Keratinocyte (primary cell): ENCODE measurements around the gene MIDN. TPM values are rescaled to one million over a fixed set of nuclear protein-coding genes. Genes with fewer than 3 reads are reported as not detected.

ENCODE experiments used
- DNase-seq: peaks from one replicate; pipeline ENCODE4 v3.0.0-alpha.2; 2011; ENCODE audit warnings: low read depth, missing footprints, low spot score
- FAIRE-seq: peaks from 2 replicates; lab custom pipeline; 2011; peaks lifted over from hg19 to GRCh38; lab: Jason Lieb, UNC
- H2AFZ ChIP-seq: 2 replicates; pipeline ENCODE4 v1.6.0; 2012; ENCODE audit warnings: low read length, control low read depth, inconsistent platforms; ENCODE audit not compliant: control insufficient read depth
- H3K27ac ChIP-seq: 2 replicates; pipeline ENCODE4 v1.5.1; 2011; ENCODE audit warnings: low read length; ENCODE audit not compliant: control insufficient read depth, insufficient read depth
- H3K27me3 ChIP-seq: 3 replicates; pipeline ENCODE4 v1.6.0; 2011; ENCODE audit warnings: low read length; ENCODE audit not compliant: control insufficient read depth, insufficient read depth; ENCODE audit errors: extremely low read depth
- H3K36me3 ChIP-seq, 2 experiments: 2 replicates in 1 of 2; 3 replicates in 1 of 2; pipeline ENCODE4 v1.5.1; 2011; ENCODE audit warnings: low read length in 2 of 2, mild to moderate bottlenecking in 1 of 2; ENCODE audit not compliant: control insufficient read depth in 2 of 2, insufficient read depth in 2 of 2; ENCODE audit errors: extremely low read depth in 1 of 2
- H3K4me1 ChIP-seq: 3 replicates; pipeline ENCODE4 v1.5.1; 2011; ENCODE audit warnings: low read length; ENCODE audit not compliant: control insufficient read depth, insufficient read depth; ENCODE audit errors: extremely low read depth
- H3K4me2 ChIP-seq: 3 replicates; pipeline ENCODE4 v1.6.0; 2011; ENCODE audit warnings: low read depth, low read length; ENCODE audit not compliant: control insufficient read depth, insufficient read depth; ENCODE audit errors: extremely low read depth
- H3K4me3 ChIP-seq, 3 experiments: fragments of 200-600 bp in 1 of 3; sonication (generic) in 1 of 3; 2 replicates in 2 of 3; 3 replicates in 1 of 3; pipeline ENCODE4 v1.5.1; 2011 to 2016; ENCODE audit warnings: low read length in 3 of 3, mild to moderate bottlenecking in 3 of 3, control low read depth in 2 of 3, inconsistent platforms in 1 of 3, low read depth in 1 of 3, mixed read lengths in 1 of 3, mixed run types in 1 of 3, moderate library complexity in 1 of 3; ENCODE audit not compliant: control insufficient read depth in 2 of 3, insufficient read depth in 2 of 3; ENCODE audit errors: extremely low read depth in 1 of 3
- H3K79me2 ChIP-seq: 2 replicates; pipeline ENCODE4 v1.6.0; 2012; ENCODE audit warnings: low read length; ENCODE audit not compliant: control insufficient read depth, insufficient read depth
- H3K9ac ChIP-seq: 3 replicates; pipeline ENCODE4 v1.6.0; 2011; ENCODE audit warnings: low read length; ENCODE audit not compliant: control insufficient read depth, insufficient read depth; ENCODE audit errors: extremely low read depth
- H3K9me1 ChIP-seq: 3 replicates; pipeline ENCODE4 v1.6.0; 2011; ENCODE audit warnings: low read length; ENCODE audit not compliant: control insufficient read depth, insufficient read depth; ENCODE audit errors: extremely low read depth
- H3K9me3 ChIP-seq: 2 replicates; pipeline ENCODE4 v1.5.1; 2012; ENCODE audit warnings: low read depth, low read length; ENCODE audit not compliant: control insufficient read depth
- H4K20me1 ChIP-seq: 3 replicates; pipeline ENCODE4 v1.6.0; 2011; ENCODE audit warnings: low read length; ENCODE audit not compliant: control insufficient read depth, insufficient read depth; ENCODE audit errors: extremely low read depth
- EZH2 ChIP-seq: IDR thresholded peaks from one replicate; pipeline ENCODE4 v1.6.1; 2012; ENCODE audit warnings: inconsistent platforms, mild to moderate bottlenecking, low read length, moderate library complexity
- dilution Hi-C: fragments of 300-500 bp; cut with MboI; formaldehyde crosslinking; loops from one replicate; pipeline ENCODE4 v1.7.0; 2020; ENCODE audit warnings: low sequenced_read_pairs; ENCODE audit not compliant: extremely low pct_ligation_motif_present
- polyA plus RNA-seq, 5 experiments: library from polyadenylated mRNA; depleted of rRNA in 3 of 5; stranded (reverse) in 3 of 5; stranded (forward) in 1 of 5; unstranded in 1 of 5; fragments of >200 nt; gene quantifications; 1 replicate in 1 of 5; 2 replicates in 3 of 5; 3 replicates in 1 of 5; pipeline versions ENCODE4 v1.2.1 to v1.2.3, GENCODE V29; 2011 to 2012; ENCODE audit warnings: missing spikeins in 2 of 5, low read depth in 1 of 5, low replicate concordance in 1 of 5
- TF ChIP-seq, protein P1 (sequence below), 3 experiments: IDR thresholded peaks in 1 of 3; conservative IDR thresholded peaks in 1 of 3; optimal IDR thresholded peaks in 1 of 3; 2 replicates in 2 of 3; 3 replicates in 1 of 3; pipeline versions ENCODE3 to v1.5.1; 2011; ENCODE audit warnings: low read length in 3 of 3, mild to moderate bottlenecking in 3 of 3, moderate library complexity in 2 of 3, control low read depth in 1 of 3, inconsistent platforms in 1 of 3; ENCODE audit not compliant: insufficient read depth in 2 of 3; ENCODE audit errors: extremely low read depth in 1 of 3

The MIDN gene
- polyA plus RNA-seq, 1 donor (not counting 4 experiments of a cell fraction or from before 2014, with no cell fraction given), result 4.7 TPM

DNA sequence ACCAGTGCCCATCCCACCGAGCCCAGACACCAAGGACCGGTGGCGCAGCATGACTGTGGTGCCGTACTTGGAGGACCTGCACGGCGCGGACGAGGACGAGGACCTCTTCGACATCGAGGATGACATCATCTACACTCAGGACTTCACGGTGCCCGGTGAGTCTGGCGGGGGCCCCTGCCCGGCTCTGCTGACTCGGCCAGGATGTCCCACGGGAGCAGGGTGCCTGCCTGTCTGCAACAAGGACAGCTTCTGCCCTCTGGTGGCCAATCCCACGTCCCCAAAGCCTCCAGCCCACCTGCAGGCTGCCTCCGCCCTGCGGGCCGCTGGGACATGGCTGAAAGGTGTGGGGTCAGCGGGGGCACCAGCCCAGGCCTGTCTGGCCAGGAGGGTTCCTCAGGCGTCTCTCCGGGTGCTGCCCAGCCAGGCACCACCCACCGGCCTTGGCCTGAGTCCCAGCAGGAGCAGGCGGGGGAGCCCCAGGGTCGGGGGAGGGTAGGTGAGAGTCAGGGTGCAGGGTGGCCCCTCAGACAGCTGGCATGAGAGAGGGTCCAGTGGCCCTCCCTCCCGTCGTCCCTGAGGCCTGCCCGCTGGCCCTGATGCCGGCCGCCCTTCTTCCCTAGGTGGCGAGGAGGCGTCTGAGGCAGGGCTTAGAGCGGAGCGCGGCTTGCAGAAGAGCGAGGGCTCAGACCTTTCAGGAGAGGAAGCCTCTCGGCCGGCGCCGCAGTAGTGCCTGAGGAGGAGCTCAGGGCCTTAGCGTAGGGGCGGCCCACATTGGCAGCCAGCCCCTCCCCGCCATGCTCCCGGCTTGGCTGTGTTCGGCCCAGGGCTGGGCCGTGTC lies 25.1 kb upstream of the MIDN start:
- H3K4me1 ChIP-seq, result no peaks in the 10 kb centered on the region
- no peak overlapping the region for H3K9ac ChIP-seq
- H3K4me3 ChIP-seq, result no peak overlapping the region
- no peak for TF ChIP-seq EZH2
- TF ChIP-seq, protein P1, sequence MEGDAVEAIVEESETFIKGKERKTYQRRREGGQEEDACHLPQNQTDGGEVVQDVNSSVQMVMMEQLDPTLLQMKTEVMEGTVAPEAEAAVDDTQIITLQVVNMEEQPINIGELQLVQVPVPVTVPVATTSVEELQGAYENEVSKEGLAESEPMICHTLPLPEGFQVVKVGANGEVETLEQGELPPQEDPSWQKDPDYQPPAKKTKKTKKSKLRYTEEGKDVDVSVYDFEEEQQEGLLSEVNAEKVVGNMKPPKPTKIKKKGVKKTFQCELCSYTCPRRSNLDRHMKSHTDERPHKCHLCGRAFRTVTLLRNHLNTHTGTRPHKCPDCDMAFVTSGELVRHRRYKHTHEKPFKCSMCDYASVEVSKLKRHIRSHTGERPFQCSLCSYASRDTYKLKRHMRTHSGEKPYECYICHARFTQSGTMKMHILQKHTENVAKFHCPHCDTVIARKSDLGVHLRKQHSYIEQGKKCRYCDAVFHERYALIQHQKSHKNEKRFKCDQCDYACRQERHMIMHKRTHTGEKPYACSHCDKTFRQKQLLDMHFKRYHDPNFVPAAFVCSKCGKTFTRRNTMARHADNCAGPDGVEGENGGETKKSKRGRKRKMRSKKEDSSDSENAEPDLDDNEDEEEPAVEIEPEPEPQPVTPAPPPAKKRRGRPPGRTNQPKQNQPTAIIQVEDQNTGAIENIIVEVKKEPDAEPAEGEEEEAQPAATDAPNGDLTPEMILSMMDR (optimal IDR thresholded peaks at IDR 0.05 in 1 of 3, IDR thresholded peaks at IDR 0.05 in 1 of 3, conservative IDR thresholded peaks at IDR 0.05 in 1 of 3; ENCODE audit: extremely low read depth in 1 of 3, insufficient read depth in 2 of 3, low read length in 3 of 3), result peak; percentile 46 to 77 (median 53)
- peaks cover 15% of the 10 kb centered on the region for H3K79me2 ChIP-seq
- H3K27me3 ChIP-seq, result no peaks in the 10 kb centered on the region
- H2AFZ ChIP-seq, result no peak overlapping the region
- no peaks in the 10 kb centered on the region for H3K9me3 ChIP-seq
- no peak overlapping the region for H3K4me2 ChIP-seq
- FAIRE-seq (no peak), DNase-seq (no peak)
- dilution Hi-C loops, result no loop called here
- peaks cover 22 to 27% of the 10 kb centered on the region in 2 experiments for H3K36me3 ChIP-seq
- H4K20me1 ChIP-seq, result peaks cover 3% of the 10 kb centered on the region
- no peaks in the 10 kb centered on the region for H3K9me1 ChIP-seq
- H3K27ac ChIP-seq, result no peak overlapping the region

DNA sequence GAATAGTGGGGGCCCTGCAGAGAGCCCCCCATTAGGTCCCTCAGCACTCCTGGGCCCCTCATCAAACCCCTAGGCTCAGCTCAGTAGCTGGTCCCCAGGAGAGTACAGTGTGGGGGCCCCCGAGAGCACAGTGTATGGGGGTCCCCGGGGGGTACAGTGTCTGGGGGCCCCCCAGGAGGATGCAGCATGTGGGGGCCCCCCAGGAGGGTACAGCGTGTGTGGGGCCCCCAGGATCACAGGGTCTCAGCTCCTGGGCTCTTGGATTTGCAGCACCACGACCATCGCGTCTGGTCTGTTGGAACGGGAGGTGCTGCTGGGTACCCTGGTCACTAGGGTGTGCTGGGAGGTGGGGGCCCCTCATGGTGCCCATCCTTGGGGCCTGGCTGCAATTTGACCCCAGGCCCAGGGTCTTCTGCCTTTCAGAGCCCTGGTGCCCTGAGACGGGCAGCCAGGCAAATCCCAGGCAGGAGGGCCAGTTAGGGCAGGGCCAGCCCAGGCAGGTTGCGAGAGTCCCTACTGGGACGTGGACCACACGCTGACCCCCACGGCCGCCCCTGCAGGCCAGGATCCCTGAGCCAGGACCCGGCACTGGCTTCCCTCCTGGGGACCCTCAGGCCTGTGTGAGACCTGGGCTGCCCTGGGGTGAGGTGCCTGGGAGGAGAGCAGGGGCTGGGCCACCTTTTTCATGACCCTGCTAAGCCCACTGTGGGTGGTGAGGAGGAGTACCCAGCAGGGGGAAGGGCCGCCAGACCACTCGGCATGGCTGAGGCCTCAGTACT lies 24.1 kb upstream of the MIDN start:
- Histone ChIP-seq H3K9me3 (no peaks in the 10 kb centered on the region), H3K36me3 (peaks cover 20 to 27% of the 10 kb centered on the region in 2 experiments), H3K9me1 (no peaks in the 10 kb centered on the region), H3K79me2 (peaks cover 6% of the 10 kb centered on the region), H4K20me1 (no peaks in the 10 kb centered on the region), H3K4me3 (no peak overlapping the region), H3K9ac (no peak overlapping the region), H3K4me1 (no peaks in the 10 kb centered on the region), H3K27me3 (no peaks in the 10 kb centered on the region), H2AFZ (no peak overlapping the region), H3K27ac (no peak overlapping the region), H3K4me2 (no peak overlapping the region)
- no peak for FAIRE-seq
- no peak for TF ChIP-seq EZH2
- TF ChIP-seq, protein P1 (optimal IDR thresholded peaks at IDR 0.05 in 1 of 3, IDR thresholded peaks at IDR 0.05 in 1 of 3, conservative IDR thresholded peaks at IDR 0.05 in 1 of 3; ENCODE audit: extremely low read depth in 1 of 3, insufficient read depth in 2 of 3, low read length in 3 of 3), result no peak
- DNase-seq, result no peak
- dilution Hi-C loops, result no loop called here
